Glutamatergic neuron (in vitro differentiated cells): ENCODE measurements around the gene DDX20. TPM values are rescaled to one million over a fixed set of nuclear protein-coding genes. Genes with fewer than 3 reads are reported as not detected.
A peak's percentile ranks its signal among the peaks of the same experiment; 100 is the strongest.

Experiments
- DNase-seq: peaks from one replicate; pipeline ENCODE4 v3.0.0; 2022
- H3K27ac Mint-ChIP-seq: one replicate; pipeline ENCODE4 v1.8.0; 2020; ENCODE audit warnings: mild to moderate bottlenecking, mixed read lengths, inconsistent platforms; ENCODE audit not compliant: unreplicated experiment
- H3K27me3 Mint-ChIP-seq: one replicate; pipeline ENCODE4 v1.8.0; 2020; ENCODE audit warnings: mild to moderate bottlenecking, moderate library complexity, mixed read lengths, inconsistent platforms; ENCODE audit not compliant: unreplicated experiment
- H3K36me3 Mint-ChIP-seq: one replicate; pipeline ENCODE4 v1.8.0; 2020; ENCODE audit warnings: mild to moderate bottlenecking, mixed read lengths, inconsistent platforms; ENCODE audit not compliant: unreplicated experiment
- H3K4me1 Mint-ChIP-seq: one replicate; pipeline ENCODE4 v1.8.0; 2020; ENCODE audit warnings: mild to moderate bottlenecking, low read depth, mixed read lengths, inconsistent platforms; ENCODE audit not compliant: unreplicated experiment
- H3K4me3 Mint-ChIP-seq: one replicate; pipeline ENCODE4 v1.8.0; 2020; ENCODE audit warnings: mild to moderate bottlenecking, mixed read lengths, inconsistent platforms; ENCODE audit not compliant: unreplicated experiment
- H3K9me3 Mint-ChIP-seq: one replicate; pipeline ENCODE4 v1.8.0; 2020; ENCODE audit warnings: mild to moderate bottlenecking, moderate library complexity, mixed read lengths, inconsistent platforms; ENCODE audit not compliant: unreplicated experiment
- CTCF ChIP-seq: fragments of 200-600 bp; sonication (generic); IDR thresholded peaks from one replicate; pipeline ENCODE4 v1.5.0; 2021; ENCODE audit not compliant: partially characterized antibody, unreplicated experiment
- total RNA-seq: library from RNA; stranded (reverse); fragmentation: NEBNext Ultra II Directional; extraction: Animal tissue kit (Norgen Biotek cat#: 25700); gene quantifications from one replicate; pipeline ENCODE4 v1.2.1, GENCODE V29; 2021; ENCODE audit not compliant: unreplicated experiment

The DDX20 gene
- total RNA-seq, 1 donor from 2014 or later: 17.3 TPM

DNA sequence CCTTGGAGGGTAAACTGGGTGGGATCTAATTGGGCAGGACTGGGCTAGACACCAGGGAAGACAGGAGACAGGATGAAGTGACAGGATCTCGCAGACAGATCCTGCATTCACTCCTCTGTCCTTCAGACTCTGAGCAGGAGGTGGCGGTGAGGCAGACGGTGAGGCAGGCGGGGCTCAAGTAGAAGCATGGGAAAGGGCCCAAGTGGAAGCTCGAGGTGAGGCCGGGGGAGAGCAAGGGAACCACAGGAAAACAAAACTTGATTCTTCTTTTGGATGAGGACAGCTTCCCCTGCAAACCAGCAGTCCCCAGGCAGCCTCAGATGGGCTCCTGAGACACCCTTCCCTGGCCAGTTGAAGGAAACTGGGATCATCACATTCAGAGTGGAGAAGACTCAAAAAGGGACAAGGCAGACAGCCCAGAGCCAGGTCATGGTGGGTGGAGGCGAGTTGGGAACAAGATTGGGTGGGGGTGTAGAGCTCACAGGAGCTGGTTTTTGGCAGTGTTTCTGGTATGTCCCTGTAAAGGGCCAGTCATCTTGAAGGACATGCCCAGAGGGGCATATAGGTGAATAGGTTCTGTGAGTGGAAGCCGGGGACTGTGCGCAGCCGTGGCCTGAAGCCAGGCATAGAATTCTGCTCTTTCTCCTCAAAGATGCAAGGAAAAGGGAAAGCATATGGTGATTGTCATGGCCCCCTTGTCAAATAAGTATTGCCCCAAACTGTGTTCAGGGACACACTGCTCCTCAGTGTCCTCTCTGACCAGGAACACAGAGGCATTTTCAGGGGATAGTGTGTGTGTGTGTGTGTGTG lies 34.5 kb upstream of the DDX20 start:
- peaks cover 36% of the 10 kb centered on the region for H3K9me3 Mint-ChIP-seq
- peaks cover 3% of the 10 kb centered on the region for H3K36me3 Mint-ChIP-seq
- H3K4me3 Mint-ChIP-seq: peak overlapping the region; percentile 23
- peaks cover 60% of the 10 kb centered on the region for H3K4me1 Mint-ChIP-seq
- no peak for DNase-seq
- H3K27ac Mint-ChIP-seq: peak overlapping the region; percentile 86
- H3K27me3 Mint-ChIP-seq: peaks cover 29% of the 10 kb centered on the region
- no peak for TF ChIP-seq CTCF

DNA sequence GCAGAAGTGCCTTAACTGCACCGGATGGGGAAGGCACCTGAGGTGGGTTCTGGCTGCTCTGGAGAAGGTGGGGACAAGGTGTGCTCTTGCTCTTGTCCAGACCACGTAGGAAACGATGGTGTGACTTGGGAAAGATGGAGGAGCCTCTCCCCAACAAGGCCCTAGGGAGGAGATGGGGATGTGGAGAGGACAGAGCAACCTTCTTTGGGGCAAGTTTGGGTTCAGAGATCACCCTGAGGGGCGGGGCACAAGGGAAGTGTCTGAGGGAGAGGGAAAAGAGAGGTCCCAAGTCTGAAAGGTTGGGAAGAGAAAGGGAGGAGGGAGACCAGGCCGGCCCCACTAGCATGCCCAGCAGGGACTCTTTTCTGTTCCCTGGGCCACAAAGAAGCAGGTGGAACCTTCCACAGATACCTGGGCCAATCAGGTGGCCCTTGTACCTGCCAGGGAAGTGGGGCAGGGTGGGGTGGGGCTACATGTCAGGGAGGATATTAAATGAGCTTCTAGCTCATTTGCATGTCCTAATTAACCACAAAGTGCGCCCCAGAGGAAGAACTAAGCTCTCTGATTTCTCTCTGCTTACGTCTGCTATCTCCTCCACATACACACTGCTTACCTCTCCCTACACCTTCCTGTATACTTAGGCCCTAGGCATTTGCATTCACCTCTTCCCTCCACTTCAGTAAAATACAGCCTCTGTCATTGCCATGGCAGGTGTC lies 32.5 kb upstream of the DDX20 start:
- no peak for TF ChIP-seq CTCF
- H3K4me1 Mint-ChIP-seq: peaks cover 70% of the 10 kb centered on the region
- peak overlapping the region; percentile 2 for H3K4me3 Mint-ChIP-seq
- H3K27me3 Mint-ChIP-seq: peaks cover 29% of the 10 kb centered on the region
- H3K27ac Mint-ChIP-seq: peak overlapping the region; percentile 62
- H3K36me3 Mint-ChIP-seq: peaks cover 3% of the 10 kb centered on the region
- H3K9me3 Mint-ChIP-seq: peaks cover 36% of the 10 kb centered on the region
- no peak for DNase-seq

GRCh38 chr1:111723871-111724270 lies 31.8 kb upstream of the DDX20 start:
- no peak for DNase-seq
- Mint-ChIP-seq H3K9me3 (peaks cover 35% of the 10 kb centered on the region), H3K27me3 (peaks cover 30% of the 10 kb centered on the region), H3K4me3 (peak overlapping the region; percentile 2), H3K27ac (peak overlapping the region; percentile 46), H3K36me3 (peaks cover 3% of the 10 kb centered on the region), H3K4me1 (peaks cover 76% of the 10 kb centered on the region)
- no peak for TF ChIP-seq CTCF

DNA sequence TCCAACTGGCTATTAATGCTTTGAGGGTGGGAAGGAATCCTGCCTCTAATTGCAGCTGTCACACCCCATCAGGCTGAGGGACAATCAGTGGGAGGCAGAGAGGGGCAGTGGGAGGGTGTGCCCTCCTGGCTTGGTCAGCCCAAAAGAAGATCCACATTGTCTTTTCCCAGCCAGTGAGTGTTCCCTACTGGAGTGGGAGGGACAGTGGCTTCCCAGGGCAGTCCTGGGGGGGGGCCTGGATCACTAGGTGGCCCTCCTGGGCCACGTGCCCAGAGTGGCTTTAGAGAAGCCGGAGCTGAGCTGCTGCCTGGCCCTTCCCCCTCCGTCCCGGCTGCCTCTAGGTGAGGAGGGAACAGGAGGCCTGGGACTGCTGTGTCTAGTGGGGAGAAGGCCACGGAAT lies 30.5 kb upstream of the DDX20 start:
- TF ChIP-seq CTCF: no peak
- Mint-ChIP-seq H3K9me3 (peaks cover 36% of the 10 kb centered on the region), H3K36me3 (peaks cover 3% of the 10 kb centered on the region), H3K4me1 (peaks cover 84% of the 10 kb centered on the region), H3K27me3 (peaks cover 36% of the 10 kb centered on the region), H3K4me3 (peak overlapping the region; percentile 45), H3K27ac (peak overlapping the region; percentile 45)
- DNase-seq: no peak

- TF ChIP-seq CTCF: no peak
These were observed 28.6 kb upstream of the DDX20 start for GRCh38 chr1:111727056-111727455.

More at GRCh38 chr1:111727056-111727455, 28.6 kb upstream of the DDX20 start:
- H3K36me3 Mint-ChIP-seq: peaks cover 3% of the 10 kb centered on the region
- peaks cover 79% of the 10 kb centered on the region for H3K4me1 Mint-ChIP-seq
- no peak for DNase-seq
- peaks cover 29% of the 10 kb centered on the region for H3K27me3 Mint-ChIP-seq
- H3K27ac Mint-ChIP-seq: peak overlapping the region; percentile 64
- peak overlapping the region; percentile 78 for H3K4me3 Mint-ChIP-seq
- peaks cover 29% of the 10 kb centered on the region for H3K9me3 Mint-ChIP-seq
